ENCODE measurements around the gene HNF1B.

Gene HNF1B

DNA sequence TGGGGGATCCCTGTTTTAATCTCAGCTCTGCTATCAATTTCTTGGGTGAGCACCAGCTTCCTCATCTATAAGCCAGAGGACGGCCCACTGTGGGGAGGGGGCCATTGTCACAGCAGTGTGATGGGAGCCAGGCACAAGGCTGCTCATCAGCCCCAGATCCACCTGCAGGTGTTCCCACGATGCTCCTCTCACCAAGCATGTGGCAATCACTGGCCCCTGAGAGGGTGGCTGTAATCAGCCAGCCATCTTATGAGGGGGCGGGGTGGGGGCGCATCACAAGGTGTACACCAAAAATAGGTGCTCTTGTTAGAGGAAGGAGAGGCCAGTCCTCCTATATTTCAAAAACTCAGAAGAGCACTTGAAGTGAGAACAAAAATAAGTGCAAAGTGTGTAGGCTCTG is 31.2 kb downstream of the HNF1B start:
- FAIRE-seq = no peak

DNA sequence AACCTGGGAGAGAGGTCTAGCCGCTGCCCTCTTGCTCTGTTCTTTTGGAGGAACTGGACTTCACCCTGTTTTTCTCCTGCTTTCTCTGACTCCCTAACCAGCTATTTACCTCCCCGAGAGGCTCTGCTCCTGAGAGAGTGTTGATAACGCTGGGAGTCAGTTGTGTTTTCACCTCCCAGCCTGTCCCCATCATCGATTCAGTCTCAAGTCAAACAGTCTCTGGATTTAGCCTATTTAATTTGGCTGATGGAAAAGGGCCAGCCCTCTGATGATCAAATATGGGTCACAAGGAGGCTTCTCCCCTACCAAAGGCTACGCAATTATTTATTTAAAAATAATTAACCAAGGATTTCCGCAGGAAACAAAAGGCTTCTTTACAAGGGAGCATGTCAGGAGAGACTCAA is 31.8 kb downstream of the HNF1B start:
- DNase-seq (ENCODE audit: insufficient read length) (no peak), FAIRE-seq (no peak)
- TF ChIP-seq TAF1 (IDR thresholded peaks at IDR 0.05; ENCODE audit: borderline replicate concordance, low read depth, low read length) = no peak
- TF ChIP-seq POLR2A (IDR thresholded peaks at IDR 0.05; ENCODE audit: low read depth, low read length) = no peak
- TF ChIP-seq POLR2AphosphoS5 (IDR thresholded peaks at IDR 0.05; ENCODE audit: low read depth, low read length) = no peak

More for the DNA sequence above, 31.2 kb downstream of the HNF1B start:
- no peak for DNase-seq (ENCODE audit: insufficient read length)
- TF ChIP-seq POLR2A (IDR thresholded peaks at IDR 0.05; ENCODE audit: low read depth, low read length) (no peak), TAF1 (IDR thresholded peaks at IDR 0.05; ENCODE audit: borderline replicate concordance, low read depth, low read length) (no peak), POLR2AphosphoS5 (IDR thresholded peaks at IDR 0.05; ENCODE audit: low read depth, low read length) (no peak)

DNA sequence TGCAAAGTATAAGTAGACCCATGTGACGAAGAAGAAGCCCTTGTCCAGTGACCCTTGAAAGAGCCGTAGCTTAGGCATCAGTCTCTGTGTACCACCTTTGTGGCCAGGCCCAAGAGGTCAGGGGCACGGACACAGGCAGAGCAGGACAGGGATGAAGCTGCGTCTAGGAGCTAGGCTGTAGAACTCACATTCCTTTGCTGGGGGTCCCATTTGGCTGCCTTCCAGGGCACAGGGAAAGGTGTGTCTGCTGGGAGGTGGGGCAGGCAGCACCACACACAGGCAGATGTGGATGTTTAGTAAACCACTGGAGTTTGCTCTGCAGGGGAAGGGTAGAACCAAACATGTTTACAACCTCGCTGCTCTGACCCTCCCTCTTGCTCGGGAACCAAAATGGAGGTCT is 33.7 kb downstream of the HNF1B start:
- no peak for DNase-seq (ENCODE audit: insufficient read length)
- FAIRE-seq = no peak
- no peak for TF ChIP-seq POLR2A (IDR thresholded peaks at IDR 0.05; ENCODE audit: low read depth, low read length)
- no peak for TF ChIP-seq TAF1 (IDR thresholded peaks at IDR 0.05; ENCODE audit: borderline replicate concordance, low read depth, low read length)
- TF ChIP-seq POLR2AphosphoS5 (IDR thresholded peaks at IDR 0.05; ENCODE audit: low read depth, low read length) = no peak

DNA sequence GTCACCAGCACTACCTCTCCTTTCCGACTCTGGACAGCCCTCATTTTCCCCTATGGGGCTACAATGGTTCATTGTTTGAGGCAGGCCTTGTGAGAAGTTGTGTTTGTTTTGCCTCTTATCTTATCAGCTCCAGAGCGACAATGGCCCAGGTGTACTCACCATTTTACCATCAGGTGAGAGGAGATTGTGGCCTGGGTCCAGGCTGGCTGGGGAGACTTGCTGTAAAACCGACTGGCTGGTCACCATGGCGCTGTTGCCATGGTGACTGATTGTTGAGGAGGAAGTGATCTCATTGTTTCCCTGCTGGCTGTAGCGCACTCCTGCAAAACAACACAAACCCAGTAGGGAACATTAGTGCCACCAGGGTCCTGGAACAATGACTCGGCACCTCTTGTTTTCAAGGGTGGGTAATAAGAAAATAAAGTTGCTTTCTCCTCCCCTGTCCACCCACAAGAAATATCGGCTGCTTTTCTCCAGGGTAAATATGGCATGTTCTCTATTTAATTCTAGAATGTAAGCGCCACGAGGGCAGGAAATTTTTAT is 34.4 kb downstream of the HNF1B start:
- DNase-seq (ENCODE audit: insufficient read length) = no peak
- no peak for FAIRE-seq

DNA sequence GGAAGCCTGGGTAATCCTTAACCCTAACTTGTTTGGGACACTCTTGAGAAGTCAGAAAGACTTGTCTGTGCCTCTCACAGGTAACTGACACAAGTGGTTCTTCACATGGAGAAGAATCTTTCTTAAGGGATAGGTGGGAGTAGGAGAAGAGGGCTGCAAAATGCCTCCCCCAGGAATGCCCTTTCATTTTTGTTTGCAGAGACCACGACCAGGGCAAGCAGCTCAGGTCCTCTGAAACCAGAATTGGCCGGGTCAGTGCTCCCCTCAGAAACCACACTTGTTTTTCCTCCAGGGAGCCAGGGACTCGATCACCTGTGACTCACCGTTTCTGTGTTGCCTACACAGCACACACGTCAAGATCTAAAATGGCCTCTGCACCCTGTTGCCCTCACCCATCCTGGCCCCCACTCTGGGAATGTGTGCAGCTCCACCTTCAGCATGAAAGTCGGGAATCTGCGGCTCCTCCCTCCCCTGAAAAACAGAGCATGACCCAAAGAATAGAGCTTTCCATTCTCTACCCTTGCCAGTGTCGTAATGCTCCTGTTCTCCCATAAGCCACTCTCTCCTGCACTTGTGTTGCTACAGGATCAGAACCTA is 36.1 kb downstream of the HNF1B start:
- TF ChIP-seq TAF1 (IDR thresholded peaks at IDR 0.05; ENCODE audit: borderline replicate concordance, low read depth, low read length) (no peak), POLR2AphosphoS5 (IDR thresholded peaks at IDR 0.05; ENCODE audit: low read depth, low read length) (no peak), POLR2A (IDR thresholded peaks at IDR 0.05; ENCODE audit: low read depth, low read length) (no peak)
- no peak for FAIRE-seq
- DNase-seq (ENCODE audit: insufficient read length) = no peak

More for the DNA sequence above, 34.4 kb downstream of the HNF1B start:
- TF ChIP-seq POLR2AphosphoS5 (IDR thresholded peaks at IDR 0.05; ENCODE audit: low read depth, low read length) (no peak), TAF1 (IDR thresholded peaks at IDR 0.05; ENCODE audit: borderline replicate concordance, low read depth, low read length) (no peak), POLR2A (IDR thresholded peaks at IDR 0.05; ENCODE audit: low read depth, low read length) (no peak)

DNA sequence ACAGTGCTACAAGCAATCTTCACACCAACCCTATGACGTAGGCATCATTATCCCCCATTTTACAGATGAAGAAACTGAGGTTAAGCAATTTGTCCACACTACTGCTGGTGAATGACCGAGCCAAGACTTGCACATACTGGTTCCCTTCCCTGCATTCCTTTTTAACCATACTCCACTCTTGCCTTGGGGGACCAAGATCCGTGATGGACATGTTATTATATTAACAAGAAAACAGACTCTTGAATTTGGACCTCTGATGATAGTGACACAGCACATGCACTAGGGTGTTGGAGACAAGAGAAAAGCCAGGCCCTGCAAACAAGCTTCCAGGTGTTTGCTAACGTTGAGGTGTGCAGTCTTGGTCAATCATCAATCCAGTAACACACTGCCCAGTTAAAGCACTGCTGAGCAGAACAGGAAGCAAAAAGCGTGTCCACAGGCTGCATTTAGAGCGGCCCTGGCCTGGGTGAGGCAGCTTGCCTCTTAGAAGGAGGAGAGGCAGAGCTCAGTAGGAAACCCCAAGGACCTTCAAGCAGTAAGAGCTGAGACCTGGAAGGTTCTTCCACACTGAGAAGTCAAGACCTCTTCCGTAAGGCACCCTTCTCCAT is 36.7 kb downstream of the HNF1B start:
- DNase-seq (ENCODE audit: insufficient read length) (no peak), FAIRE-seq (no peak)
- TF ChIP-seq POLR2AphosphoS5 (IDR thresholded peaks at IDR 0.05; ENCODE audit: low read depth, low read length) (no peak), POLR2A (IDR thresholded peaks at IDR 0.05; ENCODE audit: low read depth, low read length) (no peak), TAF1 (IDR thresholded peaks at IDR 0.05; ENCODE audit: borderline replicate concordance, low read depth, low read length) (no peak)

DNA sequence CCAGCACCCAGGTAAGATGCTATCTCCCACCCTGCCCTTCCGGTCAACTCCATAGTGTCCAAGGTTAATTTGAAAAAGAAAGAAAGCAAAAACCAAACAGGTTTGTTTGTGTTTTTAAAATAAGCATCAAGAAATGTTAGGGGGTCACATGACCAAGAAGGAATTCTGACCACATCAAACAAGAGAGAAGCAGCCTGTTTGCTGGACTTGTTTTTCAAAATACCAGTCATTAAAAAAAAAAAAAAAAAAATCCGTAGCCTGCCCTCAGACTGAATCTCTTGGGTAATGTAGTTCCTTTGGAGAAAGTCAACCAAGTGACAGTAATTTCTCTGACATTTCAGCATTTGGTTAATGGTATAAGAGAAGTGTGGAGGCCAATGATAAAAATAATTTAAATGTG is 38.4 kb downstream of the HNF1B start:
- FAIRE-seq (no peak), DNase-seq (ENCODE audit: insufficient read length) (no peak)
- TF ChIP-seq TAF1 (IDR thresholded peaks at IDR 0.05; ENCODE audit: borderline replicate concordance, low read depth, low read length) (no peak), POLR2AphosphoS5 (IDR thresholded peaks at IDR 0.05; ENCODE audit: low read depth, low read length) (no peak)

DNA sequence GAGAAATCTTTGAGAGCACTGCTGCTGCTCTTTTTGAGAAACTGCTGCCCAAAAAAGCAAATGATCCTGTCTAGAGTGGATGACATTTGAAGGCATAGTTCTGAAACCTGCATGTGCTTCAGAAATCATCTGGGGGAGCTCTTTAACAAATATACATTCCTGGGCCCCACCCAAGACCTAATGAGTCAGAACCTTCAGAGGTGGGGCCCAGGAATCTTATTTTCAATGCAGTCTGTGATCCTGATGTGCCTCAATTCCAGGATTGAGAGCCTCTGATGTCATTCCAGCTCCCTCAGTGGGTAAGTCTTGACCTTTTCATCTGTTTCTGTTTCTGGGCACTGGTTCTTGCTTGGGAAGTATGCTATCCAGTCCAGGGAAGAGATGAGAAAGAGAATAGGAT is 42.3 kb downstream of the HNF1B start:
- no peak for FAIRE-seq
- TF ChIP-seq POLR2AphosphoS5 (IDR thresholded peaks at IDR 0.05; ENCODE audit: low read depth, low read length) (no peak), TAF1 (IDR thresholded peaks at IDR 0.05; ENCODE audit: borderline replicate concordance, low read depth, low read length) (no peak), POLR2A (IDR thresholded peaks at IDR 0.05; ENCODE audit: low read depth, low read length) (no peak)
- no peak for DNase-seq (ENCODE audit: insufficient read length)

DNA sequence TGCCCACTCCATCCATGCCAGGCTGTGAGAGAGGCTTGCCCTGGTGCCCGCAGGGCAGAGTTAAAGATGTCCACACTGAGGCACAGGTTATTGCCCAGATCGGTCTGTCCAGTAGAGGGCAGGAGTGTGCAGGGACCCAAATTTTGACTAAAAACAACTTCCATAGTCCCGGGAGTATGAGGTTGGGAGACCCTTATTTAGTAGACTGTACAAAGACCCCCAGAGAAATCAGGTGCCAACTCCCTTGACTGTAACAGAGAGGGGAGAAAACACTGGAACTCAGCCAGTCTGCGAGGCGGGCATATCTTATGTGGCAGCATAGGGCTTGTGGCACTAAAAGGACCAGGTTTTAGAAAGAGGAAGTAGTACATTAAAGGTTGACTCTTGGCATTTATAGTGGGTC is 43.4 kb downstream of the HNF1B start:
- TF ChIP-seq POLR2A (IDR thresholded peaks at IDR 0.05; ENCODE audit: low read depth, low read length) = no peak
- TF ChIP-seq TAF1 (IDR thresholded peaks at IDR 0.05; ENCODE audit: borderline replicate concordance, low read depth, low read length) = no peak
- no peak for TF ChIP-seq POLR2AphosphoS5 (IDR thresholded peaks at IDR 0.05; ENCODE audit: low read depth, low read length)
- no peak for FAIRE-seq

DNA sequence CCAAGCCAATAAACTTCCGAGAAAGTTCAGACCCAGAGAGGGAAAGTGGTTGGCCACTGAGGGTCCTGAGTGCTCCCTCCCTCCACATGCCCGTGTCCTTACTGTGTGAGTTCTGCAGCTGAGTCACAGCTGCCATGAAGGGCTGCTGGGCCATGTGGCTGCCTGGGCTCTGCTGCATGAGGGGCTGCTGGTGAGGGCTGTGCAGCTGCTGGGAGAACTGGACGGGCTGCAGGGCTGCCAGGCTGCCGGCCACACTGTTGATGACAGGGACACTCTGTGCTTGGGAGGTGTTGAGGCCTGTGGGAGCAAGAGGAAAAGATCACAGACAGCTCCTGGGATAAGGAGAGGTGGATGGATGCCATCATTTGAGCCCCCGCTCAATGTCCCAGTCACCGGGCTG is 44.0 kb downstream of the HNF1B start:
- no peak for FAIRE-seq
- no peak for TF ChIP-seq TAF1 (IDR thresholded peaks at IDR 0.05; ENCODE audit: borderline replicate concordance, low read depth, low read length)
- DNase-seq (ENCODE audit: insufficient read length) = no peak

More for the DNA sequence above, 43.4 kb downstream of the HNF1B start:
- peak; percentile 46 for DNase-seq (ENCODE audit: insufficient read length)

DNA sequence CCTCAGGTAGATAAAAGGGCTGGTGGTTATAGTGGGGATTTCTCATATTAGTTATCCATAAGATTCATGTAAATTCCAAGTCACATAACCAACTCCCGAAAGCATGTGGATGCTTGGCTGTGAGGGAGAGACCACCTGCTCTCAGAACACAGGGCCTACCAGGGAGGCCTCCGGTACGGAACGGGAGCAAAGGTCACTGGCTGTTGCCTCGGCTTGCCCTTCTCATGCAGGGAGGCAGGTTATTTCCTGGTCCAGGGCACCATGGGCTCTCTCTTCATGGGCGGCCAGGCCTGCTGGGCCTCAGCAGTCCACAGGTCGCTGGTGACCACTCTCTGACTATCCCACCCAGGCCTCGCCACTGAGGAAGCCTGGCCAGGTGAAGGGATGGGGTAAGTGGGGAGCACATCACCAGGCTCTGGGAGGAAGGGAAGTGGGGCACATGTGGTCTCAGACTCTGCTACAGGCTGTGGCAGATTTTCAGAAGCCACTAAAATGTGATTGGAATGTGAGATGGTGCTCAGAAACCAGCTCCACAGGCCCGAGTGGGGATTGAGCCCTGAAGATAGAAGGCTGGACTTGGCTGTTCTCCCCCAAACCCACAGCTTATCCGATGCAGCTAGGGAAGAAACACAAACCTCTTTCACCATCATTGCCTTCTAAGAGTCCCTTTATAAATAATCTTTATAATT is 45.4 kb downstream of the HNF1B start:
- no peak for FAIRE-seq
- no peak for TF ChIP-seq POLR2A (IDR thresholded peaks at IDR 0.05; ENCODE audit: low read depth, low read length)
- no peak for TF ChIP-seq TAF1 (IDR thresholded peaks at IDR 0.05; ENCODE audit: borderline replicate concordance, low read depth, low read length)

DNA sequence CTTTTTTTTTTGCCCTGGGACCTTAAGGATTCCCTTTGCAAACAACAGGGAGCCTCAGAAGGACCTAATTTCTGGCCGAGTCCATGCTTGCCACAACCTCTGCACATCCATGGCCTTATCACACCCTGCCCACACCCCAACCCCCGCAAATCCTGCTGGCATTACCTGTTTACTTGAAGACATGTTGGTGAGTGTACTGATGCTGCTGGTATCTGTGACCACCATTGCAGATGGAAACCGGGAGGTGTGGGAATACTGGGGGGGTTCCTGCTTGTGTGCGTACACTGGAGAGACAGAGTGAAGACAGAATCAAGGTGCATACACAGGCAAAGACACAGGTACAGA is 46.0 kb downstream of the HNF1B start:
- TF ChIP-seq POLR2A (IDR thresholded peaks at IDR 0.05; ENCODE audit: low read depth, low read length) (no peak), POLR2AphosphoS5 (IDR thresholded peaks at IDR 0.05; ENCODE audit: low read depth, low read length) (no peak), TAF1 (IDR thresholded peaks at IDR 0.05; ENCODE audit: borderline replicate concordance, low read depth, low read length) (no peak)

More for the DNA sequence above, 45.4 kb downstream of the HNF1B start:
- DNase-seq (ENCODE audit: insufficient read length) = no peak

More for the DNA sequence above, 46.0 kb downstream of the HNF1B start:
- no peak for DNase-seq (ENCODE audit: insufficient read length)
- no peak for FAIRE-seq

Data from GM12892 (cell line).